Measurements from ENCODE around the gene GNAQ.
"Not testable (repeated sequence)": the region's sequence is repeated elsewhere in the genome, so short reads cannot be mapped to it uniquely, and the experiment has no call there.

GNAQ gene

DNA sequence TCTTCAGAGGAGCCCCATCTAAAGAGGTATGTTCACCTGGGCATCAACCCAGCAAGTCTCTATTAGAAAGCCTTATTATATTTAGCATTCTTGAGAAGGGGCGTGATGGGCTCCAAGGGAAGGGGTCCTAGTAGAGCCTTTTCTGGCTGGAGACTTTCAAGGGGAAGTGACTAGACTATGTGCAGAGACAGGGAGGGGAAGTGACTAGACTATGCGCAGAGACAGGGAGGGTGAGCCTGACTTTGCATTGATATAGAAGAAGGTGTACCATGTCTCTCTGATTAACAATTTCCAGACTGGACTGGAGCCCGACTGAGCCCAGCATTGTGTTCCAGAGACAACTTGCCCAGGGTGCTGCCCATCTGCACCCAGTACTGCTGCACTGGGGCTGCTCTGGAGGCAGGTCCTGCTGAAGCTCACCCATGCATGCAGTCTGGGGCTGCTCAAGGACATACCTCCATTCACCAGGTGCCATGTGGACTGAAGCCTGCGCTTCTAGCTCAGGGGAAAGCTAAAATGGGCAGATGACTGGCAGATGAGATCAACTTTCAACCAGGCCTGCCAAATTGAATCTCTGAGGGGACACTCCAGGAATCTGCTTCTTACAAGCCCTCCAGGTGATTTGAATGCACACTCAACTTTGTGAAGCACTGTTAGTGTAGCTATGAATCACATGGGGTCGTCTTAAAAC, 300.5 kb downstream of the GNAQ start:
- no peak for DNase-seq (ENCODE audit: low read depth in 3 of 3)

DNA sequence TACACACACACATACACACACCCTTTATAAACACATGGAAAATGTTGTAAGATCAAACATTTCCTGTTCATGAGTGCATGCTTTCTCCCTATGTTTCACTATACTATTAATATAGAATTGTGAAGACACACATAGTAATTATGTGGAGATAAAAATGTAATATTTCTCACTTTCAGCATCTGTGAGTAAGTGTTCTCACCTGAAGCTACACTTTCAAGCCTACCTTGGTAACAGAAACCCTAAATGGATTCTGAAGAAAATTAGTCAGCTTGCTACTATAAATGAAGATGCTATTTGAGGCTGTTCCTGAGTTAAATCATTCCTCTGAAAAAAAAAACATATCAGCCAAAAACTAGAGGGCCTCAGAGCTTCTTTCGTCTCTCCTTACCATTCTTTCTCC, 302.4 kb downstream of the GNAQ start:
- no peak for DNase-seq (ENCODE audit: low read depth in 3 of 3)

DNA sequence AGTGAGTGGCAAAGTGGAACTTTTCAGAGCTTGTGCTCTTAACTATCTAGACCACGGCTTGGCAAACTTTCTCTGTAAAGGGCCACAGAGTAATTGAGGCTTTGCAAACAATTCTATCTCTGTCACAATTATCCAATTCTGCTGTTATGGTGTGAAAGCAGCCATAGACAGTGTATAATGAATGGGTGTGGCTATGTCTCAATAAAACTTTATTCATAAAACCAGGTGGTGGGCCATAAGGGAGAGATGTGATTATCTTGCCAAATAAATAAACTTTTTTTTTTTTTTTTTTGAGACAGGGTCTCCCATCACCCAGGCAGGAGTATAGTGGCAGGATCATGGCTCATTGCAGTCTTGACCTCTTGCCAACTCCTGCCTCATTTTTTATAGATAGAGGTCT, 304.8 kb downstream of the GNAQ start:
- no peak for DNase-seq (ENCODE audit: low read depth in 3 of 3)

DNA sequence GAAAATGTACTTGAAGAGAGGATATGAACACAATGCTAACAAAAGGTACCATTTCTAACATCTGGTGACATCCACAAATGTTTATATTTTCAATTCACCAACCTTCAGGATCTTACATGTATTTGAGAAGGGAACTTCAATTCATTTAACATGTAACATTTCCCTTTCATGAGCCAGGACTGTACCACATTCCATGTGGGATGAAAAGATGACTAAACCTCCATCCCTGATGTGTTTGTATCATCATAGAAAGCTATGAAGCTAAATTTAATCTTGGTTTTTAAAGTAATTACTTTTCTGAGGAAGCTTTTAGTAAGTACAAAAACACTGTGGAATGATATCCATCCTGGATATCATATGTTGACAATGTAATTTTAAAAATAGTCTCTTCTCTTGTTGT, 305.3 kb downstream of the GNAQ start:
- no peak for DNase-seq (ENCODE audit: low read depth in 3 of 3)

DNA sequence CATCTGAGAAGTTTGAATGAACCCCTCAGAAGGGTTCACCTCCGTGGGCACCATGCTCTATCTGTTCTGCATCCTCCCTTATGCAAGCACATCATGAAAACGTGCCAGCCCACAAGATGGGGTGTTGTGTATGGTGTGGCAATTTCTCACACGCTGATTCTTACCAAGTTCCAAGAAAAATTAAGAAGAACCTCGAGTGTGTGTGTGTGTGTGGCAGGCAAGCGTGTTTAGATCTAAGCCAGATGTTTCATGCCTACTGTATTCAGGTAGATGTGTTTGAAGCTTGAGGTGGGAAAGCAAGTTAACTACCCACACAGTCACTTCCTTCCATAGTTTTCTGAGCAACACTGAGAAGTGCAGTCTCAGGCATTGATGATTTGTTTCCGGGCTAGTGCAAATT, 305.8 kb downstream of the GNAQ start:
- DNase-seq (ENCODE audit: low read depth in 3 of 3), result no peak

DNA sequence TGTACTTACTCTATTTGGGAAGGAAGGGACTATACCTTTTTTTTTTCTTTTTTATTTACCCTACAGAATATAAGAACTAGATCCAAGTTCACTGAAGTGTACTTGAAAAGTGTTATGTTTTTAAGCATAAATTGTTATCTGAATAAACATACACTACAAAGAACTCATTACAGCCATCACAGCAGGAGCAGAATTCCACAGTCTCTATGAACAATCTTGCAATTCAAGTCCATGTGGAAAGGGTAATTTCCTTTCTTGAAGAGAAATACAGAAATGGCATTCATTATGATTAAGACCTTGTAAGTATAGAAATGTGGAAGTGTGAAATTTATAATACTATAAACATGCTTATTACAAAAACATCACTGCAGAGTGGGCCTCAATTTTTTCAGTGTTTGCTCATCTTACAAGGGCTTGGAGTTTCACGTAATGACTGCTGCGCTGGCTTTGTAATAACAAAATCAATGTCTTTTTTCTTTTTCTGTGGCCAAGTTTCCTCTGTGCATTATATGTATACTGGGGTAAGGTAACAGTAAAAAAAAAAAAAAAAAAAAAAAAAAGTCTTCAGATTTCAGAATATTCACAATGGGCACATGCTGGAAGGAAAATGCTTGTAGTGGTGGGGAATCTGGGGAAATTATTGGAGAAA, 306.4 kb downstream of the GNAQ start:
- DNase-seq (ENCODE audit: low read depth in 3 of 3), result no peak

DNA sequence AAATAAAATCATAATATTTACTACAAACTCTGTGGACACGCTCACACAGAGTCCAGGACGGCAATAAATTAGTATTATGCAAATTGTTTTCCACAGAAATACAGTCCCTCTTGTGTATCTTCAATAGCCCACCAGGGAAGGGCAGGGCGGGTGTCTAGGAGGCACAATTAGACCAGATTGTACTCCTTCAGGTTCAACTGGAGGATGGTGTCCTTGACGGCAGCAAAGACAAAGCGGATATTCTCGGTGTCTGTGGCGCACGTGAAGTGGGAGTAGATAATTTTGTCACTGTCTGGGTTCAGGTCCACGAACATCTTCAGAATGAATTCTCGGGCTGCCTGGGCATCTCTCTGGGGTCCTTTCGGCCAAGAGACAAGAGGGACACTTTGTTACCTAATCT, 310.5 kb downstream of the GNAQ start:
- not testable (repeated sequence) for DNase-seq (ENCODE audit: low read depth in 3 of 3)

DNA sequence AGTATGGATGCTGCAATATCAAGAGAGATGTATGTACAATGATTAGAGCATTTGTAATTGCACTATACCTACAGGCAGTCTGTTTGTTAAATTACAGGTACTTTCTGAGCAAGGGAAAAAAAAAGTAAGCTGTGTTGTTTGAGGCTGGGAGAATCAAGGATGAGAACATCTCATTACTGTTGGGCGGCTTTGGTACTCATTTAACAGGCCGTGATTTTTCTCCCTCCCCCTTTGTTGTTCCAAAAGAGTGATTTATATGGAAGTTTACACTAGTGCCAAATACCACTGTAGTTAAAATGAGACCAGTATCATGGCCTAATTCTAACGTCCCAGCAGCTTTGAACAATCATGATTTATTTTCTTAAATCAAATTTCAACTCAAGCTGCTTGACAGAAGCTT, 312.3 kb downstream of the GNAQ start:
- no peak for DNase-seq (ENCODE audit: low read depth in 3 of 3)

DNA sequence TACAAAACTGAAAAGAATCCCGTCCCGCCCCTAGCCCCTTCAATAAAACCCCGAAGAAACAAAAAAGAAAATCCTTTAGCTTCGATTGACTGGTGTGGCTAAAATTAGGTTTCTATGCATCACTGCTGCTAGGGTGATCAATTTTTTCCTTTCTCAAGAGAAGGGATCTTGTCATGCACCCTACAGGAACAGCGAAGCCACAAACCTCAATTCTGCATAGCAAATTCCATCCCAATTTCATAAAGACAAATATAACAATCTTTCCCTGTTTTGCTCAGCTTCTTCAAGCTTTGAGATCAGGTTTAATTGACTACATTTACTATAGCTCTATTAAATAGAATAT, 313.3 kb downstream of the GNAQ start:
- not testable (repeated sequence) for DNase-seq (ENCODE audit: low read depth in 3 of 3)

DNA sequence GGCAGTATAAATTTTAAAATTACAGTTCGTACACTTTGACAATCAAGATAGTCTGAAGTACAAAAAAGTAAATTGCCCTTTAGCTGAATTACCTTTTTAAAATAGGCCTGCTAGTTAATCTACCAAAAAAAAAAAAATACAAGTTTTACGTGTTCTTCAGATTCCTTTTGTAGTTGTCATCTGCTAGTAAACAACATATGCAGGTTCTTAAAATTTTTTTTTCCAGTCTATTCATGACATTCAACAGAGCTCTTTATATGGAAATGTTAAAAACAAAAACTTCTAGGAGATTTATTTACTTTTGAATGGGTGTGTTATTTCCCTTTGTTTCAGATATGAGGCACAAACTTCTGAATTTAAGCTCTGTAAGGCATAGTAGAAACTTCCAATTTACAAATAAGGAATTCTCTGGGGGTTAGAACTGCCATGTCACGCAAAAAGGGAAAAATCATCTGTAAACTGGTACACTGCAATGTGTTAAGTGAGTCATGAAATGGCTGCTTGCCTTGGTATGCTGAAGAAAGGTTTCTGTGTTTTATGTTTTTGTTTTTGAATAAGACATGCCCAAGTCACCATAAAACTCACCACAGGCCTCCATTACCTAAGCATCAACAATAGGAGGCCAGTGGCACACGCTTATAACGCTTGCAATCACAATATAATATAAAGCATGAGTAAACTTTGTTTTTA, 313.9 kb downstream of the GNAQ start:
- DNase-seq (ENCODE audit: low read depth in 3 of 3), result not testable (repeated sequence)

DNA sequence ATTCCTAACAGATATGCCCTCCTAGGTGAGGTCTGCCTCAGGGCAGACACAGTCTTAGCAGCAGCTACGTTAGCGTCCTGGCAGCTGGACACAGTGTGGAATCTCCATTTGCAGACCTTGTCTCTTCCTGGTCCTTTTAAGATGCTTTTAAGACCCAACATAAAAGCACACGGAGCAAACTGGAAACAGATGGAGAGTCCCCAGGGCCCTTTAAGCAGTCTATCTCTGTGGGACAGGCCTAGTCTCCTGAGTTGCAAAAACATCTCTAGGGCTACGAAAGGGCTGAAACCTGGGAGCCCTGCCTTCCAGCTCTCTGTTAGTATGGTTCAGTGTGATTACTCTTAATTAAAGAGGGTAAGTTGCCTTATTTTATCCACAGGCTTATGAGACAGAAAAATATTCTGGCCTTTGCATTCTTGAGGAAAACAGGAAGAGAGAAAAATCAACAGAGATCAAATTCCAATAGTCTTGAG, 317.5 kb downstream of the GNAQ start:
- DNase-seq (ENCODE audit: low read depth in 3 of 3), result no peak

DNA sequence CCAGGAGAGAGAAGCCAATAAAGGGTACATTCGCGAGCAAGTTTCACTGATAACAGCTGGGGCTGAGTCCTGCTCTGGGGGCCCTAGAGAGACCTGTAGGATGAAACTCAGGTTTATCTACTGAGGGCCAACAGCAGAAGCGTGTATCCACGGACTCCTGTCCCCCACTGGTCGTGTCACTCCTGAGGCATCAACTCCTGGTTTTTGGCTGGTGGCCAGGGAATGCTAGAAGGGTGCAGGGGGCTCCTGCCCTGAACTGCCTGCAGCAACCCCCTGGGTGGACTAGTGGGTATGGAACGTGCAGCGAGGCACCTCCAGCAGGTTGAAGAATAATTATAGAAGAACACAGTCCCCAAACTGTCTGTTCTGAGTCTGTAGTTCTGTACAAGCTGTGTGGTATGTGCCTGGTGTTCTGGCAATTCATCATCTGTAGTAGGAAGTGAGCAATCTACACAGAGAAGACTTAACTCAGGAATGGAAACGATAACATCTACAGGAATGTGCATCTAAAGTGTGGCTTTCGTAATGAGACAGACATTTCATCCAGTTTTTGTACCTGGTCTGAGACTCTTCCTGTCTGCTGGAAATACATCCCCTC, 319.0 kb downstream of the GNAQ start:
- DNase-seq (ENCODE audit: low read depth in 3 of 3), result no peak

DNA sequence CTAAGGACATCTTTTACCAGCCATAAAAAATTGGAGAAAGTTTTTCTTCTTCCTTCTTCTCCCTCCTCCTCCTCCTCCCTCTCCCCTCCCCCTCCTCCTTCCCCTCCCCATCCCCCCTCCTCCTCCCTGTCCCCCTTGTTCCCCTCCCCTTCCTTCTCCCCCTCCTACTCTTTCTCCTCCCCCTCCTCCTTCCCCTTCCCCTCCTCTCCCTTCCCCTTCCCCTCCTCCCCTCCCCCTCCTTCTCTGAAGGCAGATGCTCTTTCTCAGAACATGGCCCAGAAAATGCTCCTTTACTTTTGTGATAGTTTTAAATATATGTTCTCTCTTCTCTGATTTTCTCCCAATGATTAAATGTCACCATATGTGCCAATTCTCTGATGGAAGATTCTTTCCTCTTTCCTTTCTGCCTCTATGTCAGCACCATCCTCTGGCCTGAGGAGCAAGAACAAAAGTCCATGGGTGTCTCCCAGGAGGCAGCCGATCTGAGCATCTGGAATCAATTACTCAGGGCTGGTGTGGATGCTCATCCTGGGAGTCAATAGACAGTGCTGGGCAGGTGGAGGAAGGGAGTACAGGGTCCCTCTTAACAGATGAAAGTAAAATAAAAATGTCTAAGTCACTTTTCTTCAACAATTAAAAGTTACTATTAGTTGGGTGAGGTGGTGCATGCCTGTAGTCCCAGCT, 320.5 kb downstream of the GNAQ start:
- no peak for DNase-seq (ENCODE audit: low read depth in 3 of 3)

DNA sequence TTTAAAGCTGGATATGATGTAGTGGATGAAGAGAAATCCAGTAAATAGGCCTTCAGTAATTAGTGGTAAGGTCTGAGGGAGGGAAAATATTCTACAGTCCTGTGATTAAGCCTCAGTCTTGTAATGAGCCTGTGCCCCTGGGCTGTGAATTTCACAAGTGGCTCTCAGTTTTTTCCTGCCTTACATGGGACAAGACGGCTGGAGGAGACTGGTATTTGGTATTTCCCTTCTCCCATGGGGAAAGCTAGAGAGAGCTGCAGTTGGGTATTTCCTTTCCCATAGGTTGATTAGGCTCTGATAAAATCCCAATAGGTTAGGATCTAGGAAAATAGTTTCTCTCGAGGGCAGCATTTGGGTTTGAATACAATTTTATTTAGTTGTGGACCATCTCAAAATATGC, 321.3 kb downstream of the GNAQ start:
- no peak for DNase-seq (ENCODE audit: low read depth in 3 of 3)

DNA sequence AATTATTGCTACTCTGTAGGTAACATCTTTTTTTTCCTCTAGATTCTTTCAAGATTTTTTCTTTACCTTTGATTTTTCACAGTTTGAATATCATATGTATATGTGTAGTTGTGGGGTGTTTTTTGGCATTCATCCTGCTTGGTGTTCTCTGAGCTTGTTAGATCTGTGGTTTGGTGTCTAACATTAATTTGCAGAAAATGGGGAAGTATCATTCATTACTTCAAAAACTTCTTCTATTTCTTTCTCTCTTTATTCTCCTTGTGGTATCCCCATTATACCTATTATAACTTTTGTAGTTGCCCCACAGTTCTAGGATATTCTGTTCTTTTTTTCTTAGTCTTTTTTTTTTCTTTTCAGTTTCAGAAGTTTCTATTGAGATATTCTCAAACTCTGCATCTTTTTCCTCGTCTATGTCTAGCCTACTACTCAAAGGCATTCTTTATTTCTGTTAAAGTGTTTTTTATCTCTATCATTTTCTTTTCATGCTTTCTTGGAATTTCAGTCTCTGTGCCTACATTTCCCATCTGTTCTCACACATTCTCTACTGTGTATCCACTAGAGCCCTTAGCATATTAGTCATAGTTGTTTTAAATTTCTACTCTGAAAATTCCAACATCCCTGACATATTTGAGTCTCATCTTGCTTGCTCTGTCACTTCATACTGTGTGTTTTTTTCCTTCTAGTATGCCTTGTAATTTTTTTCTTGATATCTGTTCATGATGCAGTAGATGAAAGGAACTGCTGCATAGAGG, 323.4 kb downstream of the GNAQ start:
- DNase-seq (ENCODE audit: low read depth in 3 of 3), result no peak

DNA sequence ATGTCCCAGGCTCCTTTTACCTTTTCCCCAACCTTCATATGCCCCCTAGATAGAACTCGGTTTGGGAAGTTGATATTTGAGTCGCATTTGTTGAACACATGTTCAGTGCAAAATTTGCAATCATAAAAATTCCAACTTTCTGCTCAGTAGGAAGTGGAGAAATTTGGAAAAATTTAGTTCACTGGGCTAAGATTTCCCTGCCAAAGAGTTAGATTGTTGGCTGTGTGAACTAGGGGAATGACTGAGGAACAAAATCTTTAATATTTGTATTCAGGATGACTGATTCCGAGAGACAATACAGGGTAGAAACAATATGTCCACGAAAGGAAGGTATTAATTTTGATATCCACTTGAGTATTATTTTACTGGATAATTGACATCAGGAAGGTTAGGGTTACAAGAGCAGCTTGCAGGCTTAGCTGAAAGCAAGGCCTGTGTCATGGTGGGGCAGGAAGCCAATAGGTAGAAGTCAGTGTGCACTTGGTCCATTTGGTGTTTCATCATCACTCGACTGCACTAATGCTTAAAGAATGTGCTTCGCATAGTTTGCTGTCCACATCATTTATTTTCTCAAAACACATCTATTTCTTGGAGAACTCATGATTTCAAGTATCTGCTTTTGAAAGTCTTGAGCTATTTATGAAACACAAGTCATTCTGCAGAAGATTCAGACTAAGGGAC, 324.1 kb downstream of the GNAQ start:
- DNase-seq (ENCODE audit: low read depth in 3 of 3), result no peak

DNA sequence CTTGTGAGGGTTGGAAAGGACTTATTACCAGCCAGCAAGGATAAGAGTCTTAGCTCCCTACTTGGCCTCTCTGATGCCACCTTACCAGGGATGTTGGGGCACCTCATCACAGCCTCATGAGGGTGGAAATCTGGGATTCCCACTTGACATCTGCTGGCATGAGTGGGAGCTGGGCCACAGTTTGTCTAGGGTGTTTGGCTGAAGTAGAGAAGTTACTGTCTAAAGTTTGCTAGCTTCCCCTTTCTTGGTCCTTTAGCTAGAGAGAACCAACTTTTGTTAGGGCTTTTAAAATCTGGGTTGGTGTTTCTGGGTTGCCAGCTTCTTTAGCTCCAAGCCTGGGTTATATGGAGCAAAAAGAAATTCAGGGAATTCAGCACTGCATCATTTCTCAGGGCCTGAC, 326.0 kb downstream of the GNAQ start:
- no peak for DNase-seq (ENCODE audit: low read depth in 3 of 3)

DNA sequence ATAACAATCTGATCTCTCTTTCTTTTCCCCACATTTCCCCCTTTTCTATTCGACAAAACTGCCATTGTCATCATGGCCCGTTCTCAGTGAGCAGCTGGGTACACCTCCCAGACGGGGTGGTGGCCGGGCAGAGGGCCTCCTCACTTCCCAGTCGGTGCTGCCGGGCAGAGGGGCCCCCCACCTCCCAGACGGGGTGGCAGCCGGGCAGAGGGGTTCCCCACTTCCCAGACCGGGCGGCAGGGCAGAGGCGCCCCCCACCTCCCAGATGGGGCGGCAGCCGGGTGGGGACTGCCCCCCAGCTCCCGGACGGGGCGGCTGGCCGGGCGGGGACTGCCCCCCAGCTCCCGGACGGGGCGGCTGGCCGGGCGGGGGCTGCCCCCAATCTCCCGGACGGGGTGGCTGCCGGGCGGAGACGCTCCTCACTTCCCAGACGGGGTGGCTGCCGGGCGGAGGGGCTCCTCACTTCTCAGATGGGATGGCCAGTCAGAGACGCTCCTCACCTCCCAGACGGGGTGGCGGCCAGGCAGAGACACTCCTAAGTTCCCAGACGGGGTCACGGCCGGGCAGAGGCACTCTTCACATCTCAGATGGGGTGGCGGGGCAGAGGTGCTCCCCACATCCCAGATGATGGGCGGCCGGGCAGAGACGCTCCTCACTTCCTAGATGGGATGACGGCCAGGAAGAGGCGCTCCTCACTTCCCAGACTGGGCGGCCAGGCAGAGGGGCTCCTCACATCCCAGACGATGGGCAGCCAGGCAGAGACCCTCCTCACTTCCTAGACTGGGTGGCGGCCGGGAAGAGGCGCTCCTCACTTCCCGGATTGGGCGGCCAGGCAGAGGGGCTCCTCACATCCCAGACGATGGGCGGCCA, 328.9 kb downstream of the GNAQ start:
- DNase-seq (ENCODE audit: low read depth in 3 of 3), result not testable (repeated sequence)

DNA sequence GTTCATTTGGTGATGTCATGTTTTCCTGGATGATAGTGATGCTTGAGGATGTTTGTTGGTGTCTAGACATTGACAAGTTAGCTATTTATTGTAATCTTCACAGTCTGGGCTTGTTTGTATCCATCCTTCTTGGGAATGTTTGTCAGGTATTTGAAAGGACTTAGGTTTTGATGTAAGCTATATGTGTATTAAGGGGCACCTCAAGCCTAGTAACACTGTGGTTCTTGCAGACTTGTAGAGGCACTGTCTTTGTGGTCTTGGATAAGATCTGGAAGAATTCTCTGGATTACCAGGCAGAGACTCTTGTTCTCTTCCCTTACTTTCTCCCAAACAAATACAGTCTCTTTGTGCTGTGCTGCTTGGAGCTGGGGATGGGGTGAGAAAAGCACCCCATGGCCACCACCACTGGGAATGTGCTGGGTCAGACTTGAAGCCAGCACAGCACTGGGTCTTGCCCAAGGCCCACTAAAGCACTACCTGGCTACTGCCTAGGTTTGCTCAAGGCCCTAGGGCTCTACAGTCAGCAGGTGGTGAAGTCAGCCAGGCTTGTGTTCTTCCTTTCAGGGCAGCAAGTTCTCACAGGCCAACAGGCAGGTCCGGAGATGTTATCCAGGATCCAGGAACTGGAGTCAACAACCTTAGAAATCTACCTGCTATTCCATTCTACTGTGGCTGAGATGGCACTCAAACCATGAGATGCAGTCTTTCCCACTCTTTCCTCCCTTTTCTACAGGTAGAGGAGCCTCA, 334.2 kb downstream of the GNAQ start:
- DNase-seq (ENCODE audit: low read depth in 3 of 3), result no peak

All from stimulated activated CD4-positive, alpha-beta T cell treated with anti-CD3 and anti-CD28 coated beads, TNF-alpha, amount 100 ng/mL, for 24 hours (primary cell).